IPS-15b (cell line): ENCODE results near the gene EGLN1.
A peak's percentile ranks its signal among the peaks of the same experiment; 100 is the strongest.
"Not testable (repeated sequence)": the region's sequence is repeated elsewhere in the genome, so short reads cannot be mapped to it uniquely, and the experiment has no call there.

Experiments
- H3K27me3 ChIP-seq: one replicate; pipeline ENCODE4 v1.6.1; 2013; ENCODE audit warnings: low read length; ENCODE audit not compliant: control insufficient read depth, insufficient read depth
- H3K36me3 ChIP-seq: one replicate; pipeline ENCODE4 v1.6.1; 2013; ENCODE audit warnings: low read length; ENCODE audit not compliant: control insufficient read depth, insufficient read depth
- H3K4me1 ChIP-seq: one replicate; pipeline ENCODE4 v1.6.1; 2013; ENCODE audit warnings: mild to moderate bottlenecking, low read length; ENCODE audit not compliant: control insufficient read depth, insufficient read depth
- H3K4me3 ChIP-seq: one replicate; pipeline ENCODE4 v1.5.1; 2013; ENCODE audit warnings: low read depth, low read length
- H3K9ac ChIP-seq: one replicate; pipeline ENCODE4 v1.6.1; 2013; ENCODE audit warnings: low read depth, mild to moderate bottlenecking, low read length
- H3K9me3 ChIP-seq: one replicate; pipeline ENCODE4 v1.6.1; 2013; ENCODE audit warnings: mild to moderate bottlenecking, low read length; ENCODE audit not compliant: control insufficient read depth, insufficient read depth

EGLN1 gene

GRCh38 chr1:231421971-231422797, at the start of gene EGLN1:
EGLN1 (minus strand) TSS chr1:231422287; CDS start chr1:231421888, 399 bp downstream.
- H3K9me3 ChIP-seq: no peaks in the 10 kb centered on the region
- H3K36me3 ChIP-seq: no peaks in the 10 kb centered on the region
- H3K27me3 ChIP-seq: peaks cover 63% of the 10 kb centered on the region
- peaks cover 2% of the 10 kb centered on the region for H3K4me1 ChIP-seq
- no peak within 1 kb of the TSS for H3K9ac ChIP-seq
- H3K4me3 ChIP-seq: peak within 1 kb of the TSS; percentile 61

GRCh38 chr1:231471500-231471899, 49.4 kb upstream of the EGLN1 start:
- H3K27me3 ChIP-seq, H3K9ac ChIP-seq, H3K36me3 ChIP-seq, H3K9me3 ChIP-seq, H3K4me1 ChIP-seq, H3K4me3 ChIP-seq: not testable (repeated sequence)

- not testable (repeated sequence) for H3K9ac ChIP-seq, H3K4me1 ChIP-seq, H3K9me3 ChIP-seq
Measured at GRCh38 chr1:231471027-231471426, 48.9 kb upstream of the EGLN1 start.

DNA sequence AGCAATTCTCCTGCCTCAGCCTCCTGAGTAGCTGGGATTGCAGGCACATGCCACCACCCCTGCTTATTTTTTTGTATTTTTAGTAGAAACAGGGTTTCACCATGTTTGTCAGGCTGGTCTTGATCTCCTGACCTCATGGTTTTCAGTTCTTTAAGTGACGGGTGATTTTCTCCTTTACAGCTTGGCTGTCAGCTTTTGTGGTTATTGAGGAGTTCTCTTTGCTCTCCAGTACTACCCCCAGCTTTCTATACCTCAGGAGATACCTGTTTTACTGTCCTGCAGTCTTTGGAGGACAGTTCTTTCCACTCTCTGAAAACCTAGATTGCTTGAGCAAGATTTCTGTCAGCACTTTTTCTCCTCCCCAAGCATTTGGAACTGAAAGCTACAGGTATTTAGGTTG, 45.9 kb upstream of the EGLN1 start:
- Histone ChIP-seq H3K4me1 (no peaks in the 10 kb centered on the region), H3K36me3 (no peaks in the 10 kb centered on the region), H3K27me3 (no peaks in the 10 kb centered on the region), H3K9ac (no peak overlapping the region), H3K4me3 (no peak overlapping the region), H3K9me3 (no peaks in the 10 kb centered on the region)

More at GRCh38 chr1:231471027-231471426, 48.9 kb upstream of the EGLN1 start:
- not testable (repeated sequence) for H3K36me3 ChIP-seq, H3K27me3 ChIP-seq, H3K4me3 ChIP-seq

- H3K4me1 ChIP-seq: no peaks in the 10 kb centered on the region
- H3K4me3 ChIP-seq: no peak overlapping the region
- no peak overlapping the region for H3K9ac ChIP-seq
- no peaks in the 10 kb centered on the region for H3K9me3 ChIP-seq
- H3K36me3 ChIP-seq: no peaks in the 10 kb centered on the region
- no peaks in the 10 kb centered on the region for H3K27me3 ChIP-seq
Measured at GRCh38 chr1:231465051-231465450, 43.0 kb upstream of the EGLN1 start.

DNA sequence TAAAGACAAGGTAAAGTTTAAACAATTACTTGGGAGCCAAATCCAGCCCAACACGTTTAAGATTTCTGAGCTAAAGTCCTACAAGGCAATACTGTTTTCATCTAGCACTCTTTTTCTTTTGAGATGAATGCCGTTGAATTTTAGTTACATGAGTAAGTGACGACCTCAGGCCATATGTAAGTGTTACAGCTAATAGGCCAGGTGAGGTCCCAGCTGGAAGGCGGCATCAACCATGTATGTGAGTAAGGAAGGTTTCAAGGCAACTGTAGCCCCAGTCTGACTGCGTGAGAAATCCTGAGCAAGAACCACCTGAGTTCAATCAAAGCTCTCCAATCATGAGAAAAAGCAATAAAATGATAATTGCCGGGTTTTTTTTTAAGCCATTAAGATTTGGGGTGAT, 41.5 kb upstream of the EGLN1 start:
- H3K4me3 ChIP-seq: no peak overlapping the region
- no peaks in the 10 kb centered on the region for H3K9me3 ChIP-seq
- H3K4me1 ChIP-seq: no peaks in the 10 kb centered on the region
- H3K27me3 ChIP-seq: no peaks in the 10 kb centered on the region
- no peaks in the 10 kb centered on the region for H3K36me3 ChIP-seq
- no peak overlapping the region for H3K9ac ChIP-seq

DNA sequence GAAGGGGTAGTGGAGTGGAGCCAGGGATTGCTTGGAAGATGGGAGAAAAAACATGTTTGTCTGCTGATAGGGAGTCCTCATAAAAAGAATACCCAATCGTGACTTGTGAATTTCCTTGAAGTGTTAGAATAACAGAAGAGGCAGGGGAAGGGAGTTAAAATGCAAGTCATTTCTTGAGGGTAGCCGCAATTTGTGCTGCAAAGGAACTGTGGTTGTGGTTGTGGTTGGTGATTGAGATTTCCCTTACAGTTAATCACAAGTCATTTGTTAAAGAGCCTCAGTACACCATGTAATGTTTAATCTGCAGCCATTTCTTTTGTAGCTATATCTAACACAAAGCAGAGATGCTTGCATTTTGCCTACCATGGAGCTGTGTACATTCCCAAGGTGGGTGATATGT, 38.5 kb upstream of the EGLN1 start:
- H3K4me1 ChIP-seq: no peaks in the 10 kb centered on the region
- no peak overlapping the region for H3K4me3 ChIP-seq
- H3K36me3 ChIP-seq: no peaks in the 10 kb centered on the region
- no peaks in the 10 kb centered on the region for H3K27me3 ChIP-seq
- H3K9me3 ChIP-seq: no peaks in the 10 kb centered on the region
- H3K9ac ChIP-seq: no peak overlapping the region

GRCh38 chr1:231459438-231459837, 37.4 kb upstream of the EGLN1 start:
- not testable (repeated sequence) for H3K9me3 ChIP-seq, H3K4me1 ChIP-seq, H3K4me3 ChIP-seq, H3K27me3 ChIP-seq, H3K9ac ChIP-seq, H3K36me3 ChIP-seq

DNA sequence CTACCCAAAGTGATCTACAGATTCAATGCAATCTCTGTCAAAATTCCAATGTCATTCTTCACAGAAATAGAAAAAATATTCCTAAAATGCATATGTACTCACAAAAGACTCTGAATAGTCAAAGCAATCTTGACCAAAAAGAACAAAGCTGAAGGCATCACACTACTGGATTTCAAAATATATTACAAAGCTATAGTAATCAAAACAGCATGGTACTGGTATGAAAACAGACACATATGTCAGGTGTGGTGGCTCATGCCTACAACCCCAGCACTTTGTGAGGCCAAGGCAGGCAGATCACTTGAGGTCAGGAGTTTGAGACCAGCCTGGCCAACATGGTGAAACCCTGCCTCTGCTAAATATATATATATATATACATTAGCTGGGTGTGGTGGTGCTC, 35.9 kb upstream of the EGLN1 start:
- not testable (repeated sequence) for H3K9me3 ChIP-seq, H3K36me3 ChIP-seq, H3K4me1 ChIP-seq, H3K27me3 ChIP-seq, H3K4me3 ChIP-seq, H3K9ac ChIP-seq

GRCh38 chr1:231454133-231454532, 32.0 kb upstream of the EGLN1 start:
- H3K9ac ChIP-seq, H3K9me3 ChIP-seq, H3K27me3 ChIP-seq, H3K36me3 ChIP-seq, H3K4me1 ChIP-seq, H3K4me3 ChIP-seq: not testable (repeated sequence)

DNA sequence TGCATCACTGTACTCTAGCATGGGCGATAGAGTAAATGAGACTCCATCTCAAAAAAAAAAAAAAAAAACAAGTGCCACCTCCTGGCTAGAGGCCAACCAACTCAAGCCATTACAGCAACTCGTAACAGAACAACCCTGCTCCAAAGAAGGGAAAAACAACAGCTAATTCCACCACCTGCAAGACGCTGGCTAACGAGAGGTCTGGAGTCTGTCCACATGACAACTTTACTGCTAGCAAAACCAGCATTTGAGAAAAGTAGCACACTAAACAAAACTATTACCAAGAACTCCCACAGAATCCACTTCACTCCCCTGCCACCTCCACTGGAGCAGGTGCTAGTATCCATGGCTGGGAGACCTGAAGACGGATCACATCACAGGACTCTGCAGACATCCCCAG, 24.1 kb upstream of the EGLN1 start:
- no peak overlapping the region for H3K9ac ChIP-seq
- H3K4me1 ChIP-seq: no peaks in the 10 kb centered on the region
- no peaks in the 10 kb centered on the region for H3K9me3 ChIP-seq
- H3K27me3 ChIP-seq: no peaks in the 10 kb centered on the region
- no peaks in the 10 kb centered on the region for H3K36me3 ChIP-seq
- no peak overlapping the region for H3K4me3 ChIP-seq

DNA sequence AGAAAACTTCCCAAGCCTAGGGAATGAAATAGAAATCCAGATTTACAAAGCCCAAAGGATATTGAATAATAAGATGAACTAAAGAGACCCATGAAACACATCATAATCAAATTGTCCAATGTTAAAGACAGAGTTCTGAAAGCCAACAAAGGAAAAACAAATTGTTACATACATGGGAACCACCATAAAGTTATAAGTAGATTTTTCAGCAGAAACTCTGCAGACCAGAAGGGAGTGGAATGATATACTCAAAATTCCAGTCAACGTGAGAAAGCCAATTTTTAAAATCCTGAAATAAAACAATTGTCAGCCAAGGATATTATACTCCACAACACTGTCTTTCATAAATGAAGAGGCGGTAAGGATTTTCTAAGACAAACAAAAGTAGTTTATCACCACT, 22.0 kb upstream of the EGLN1 start:
- Histone ChIP-seq H3K9me3 (no peaks in the 10 kb centered on the region), H3K27me3 (no peaks in the 10 kb centered on the region), H3K9ac (no peak overlapping the region), H3K36me3 (no peaks in the 10 kb centered on the region), H3K4me3 (no peak overlapping the region), H3K4me1 (no peaks in the 10 kb centered on the region)
